Measurements from ENCODE around the gene HIGD1A.
A peak's percentile ranks its signal among the peaks of the same experiment; 100 is the strongest.

Gene HIGD1A

GRCh38 chr3:42751609-42752008 is 52.7 kb downstream of the HIGD1A start:
- DNase-seq = no peak

- no peak for DNase-seq
Observed at GRCh38 chr3:42750834-42751233, 53.5 kb downstream of the HIGD1A start.

DNA sequence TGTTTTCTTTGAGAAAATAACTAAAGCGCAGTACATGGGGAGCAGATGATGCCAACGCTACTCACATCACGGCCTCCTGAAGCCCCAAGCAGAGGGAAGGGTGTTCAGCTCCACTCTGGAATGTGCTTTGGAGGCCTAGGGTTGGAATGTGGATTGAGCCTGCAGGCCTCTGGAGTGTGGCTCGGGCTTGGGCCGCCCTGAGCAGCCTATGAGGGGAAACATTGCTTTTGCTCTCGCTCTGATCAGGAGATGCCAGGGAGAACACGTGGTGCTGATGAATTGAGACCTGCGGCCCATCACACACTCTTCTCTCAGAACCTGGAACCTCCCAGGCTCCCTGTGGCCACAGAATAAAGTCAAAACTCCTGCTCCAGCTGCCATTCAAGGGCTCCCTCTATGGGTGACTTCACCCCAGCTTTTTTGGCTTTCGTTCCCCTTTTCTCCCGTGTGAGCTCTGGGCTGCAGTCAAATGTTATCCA is 54.5 kb downstream of the HIGD1A start:
- no peak for DNase-seq

DNA sequence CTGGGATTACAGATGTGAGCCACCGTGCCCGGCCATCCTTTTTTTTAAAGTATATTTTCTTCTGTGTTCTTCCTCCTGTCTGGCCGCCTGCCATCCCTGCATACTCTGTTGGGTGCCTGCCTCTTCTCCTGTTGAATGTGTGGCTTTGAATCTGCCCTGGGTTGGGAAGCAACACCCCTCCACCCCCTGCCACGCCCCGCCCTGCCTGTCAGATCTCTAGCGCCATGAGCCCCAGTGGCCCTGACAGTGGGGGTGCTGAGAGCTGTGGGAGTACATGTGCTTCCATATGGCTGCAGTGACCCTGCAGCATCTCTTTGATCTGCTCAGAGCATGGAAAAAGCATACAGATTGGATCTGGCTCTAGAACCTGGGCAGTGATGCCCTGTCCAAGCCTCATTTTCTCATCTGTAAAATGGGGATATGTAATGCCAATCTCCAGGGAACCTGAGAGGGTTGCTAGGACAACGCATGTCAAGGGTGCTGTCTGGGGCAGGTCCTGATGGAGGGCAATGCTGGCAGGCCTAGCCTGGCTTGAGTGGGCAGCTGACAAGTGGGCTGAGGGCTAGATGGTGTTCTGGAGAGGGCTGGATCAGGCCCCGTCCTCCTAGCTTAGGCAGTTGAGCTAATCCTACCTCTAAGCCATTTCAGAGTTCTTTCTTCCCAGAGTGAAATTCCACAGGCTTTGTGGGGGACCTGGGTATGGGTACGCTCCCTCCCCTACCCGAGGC is 55.1 kb downstream of the HIGD1A start:
- DNase-seq = no peak

DNA sequence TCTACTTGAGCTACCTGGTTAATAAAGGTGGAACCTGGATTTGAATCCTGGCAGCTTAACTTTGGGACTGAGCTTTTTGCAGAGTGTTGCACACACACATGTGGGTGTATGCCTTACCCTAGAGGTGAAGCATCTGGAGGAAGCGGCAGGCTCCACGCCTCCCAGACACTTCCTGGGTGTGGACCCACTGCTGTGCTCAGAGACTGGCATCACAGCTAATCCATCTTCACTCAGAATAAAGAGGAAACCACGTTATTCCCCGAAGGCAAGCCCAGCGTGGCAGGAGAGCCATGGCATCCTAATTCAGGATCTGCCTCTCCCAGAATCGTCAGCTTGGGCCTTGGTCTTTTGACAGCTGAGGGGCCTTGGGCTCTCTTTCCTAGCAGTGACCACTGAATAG is 56.7 kb downstream of the HIGD1A start:
- peak; percentile 36 for DNase-seq

DNA sequence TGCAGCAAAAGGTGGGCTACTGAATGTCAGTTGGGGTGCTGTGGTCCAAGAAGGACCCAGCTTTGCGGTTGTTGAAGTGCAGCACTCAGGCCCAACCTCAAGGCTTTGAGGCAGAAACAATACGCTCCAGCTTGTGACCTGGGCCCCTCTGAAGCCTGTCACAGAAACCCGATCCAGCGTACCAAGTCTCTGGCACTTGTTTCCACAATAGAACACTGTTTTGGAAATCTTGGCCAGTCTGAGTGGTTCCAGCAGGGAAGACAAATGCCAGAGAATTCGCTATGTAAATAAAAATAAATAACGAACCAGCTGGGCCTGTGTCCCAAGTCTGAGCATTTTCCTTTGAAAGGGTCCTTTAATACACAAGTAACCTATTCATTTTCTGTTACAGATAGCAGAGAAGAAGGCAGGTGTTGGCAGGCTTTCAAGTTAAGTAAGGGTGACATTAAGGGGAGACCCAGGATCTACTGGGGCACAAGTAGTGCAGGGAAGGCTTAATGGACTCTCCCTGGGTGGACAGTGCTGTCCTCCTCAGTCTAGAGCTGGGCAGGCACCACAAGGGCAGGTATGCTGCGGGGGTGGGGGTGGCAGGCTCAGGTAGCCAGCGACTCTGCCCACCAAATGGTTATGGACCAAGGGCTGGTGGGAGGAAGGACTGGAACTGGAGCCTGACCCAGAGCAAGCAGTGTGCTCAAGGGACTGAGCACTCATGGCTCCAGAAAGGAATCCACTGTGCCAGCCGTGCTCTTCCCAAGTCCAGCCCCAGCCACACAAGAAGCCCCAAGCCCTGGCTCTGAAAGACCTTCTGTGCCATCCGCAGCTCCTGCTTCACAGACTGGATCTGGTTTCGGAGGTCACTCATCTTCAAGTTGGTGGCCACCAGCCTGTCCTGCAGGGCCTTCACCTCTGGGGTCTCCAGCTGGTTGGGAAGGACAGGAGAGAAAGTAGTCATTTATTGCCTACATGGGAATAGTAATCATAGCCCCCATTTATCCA is 57.5 kb downstream of the HIGD1A start:
- DNase-seq = no peak

- DNase-seq = no peak
Observed at GRCh38 chr3:42745776-42746454, 58.4 kb downstream of the HIGD1A start.

GRCh38 chr3:42745291-42745745 is 59.0 kb downstream of the HIGD1A start:
- no peak for DNase-seq

GRCh38 chr3:42743204-42743995 is 60.9 kb downstream of the HIGD1A start:
- DNase-seq = no peak

GRCh38 chr3:42742688-42743087 is 61.6 kb downstream of the HIGD1A start:
- no peak for DNase-seq

DNA sequence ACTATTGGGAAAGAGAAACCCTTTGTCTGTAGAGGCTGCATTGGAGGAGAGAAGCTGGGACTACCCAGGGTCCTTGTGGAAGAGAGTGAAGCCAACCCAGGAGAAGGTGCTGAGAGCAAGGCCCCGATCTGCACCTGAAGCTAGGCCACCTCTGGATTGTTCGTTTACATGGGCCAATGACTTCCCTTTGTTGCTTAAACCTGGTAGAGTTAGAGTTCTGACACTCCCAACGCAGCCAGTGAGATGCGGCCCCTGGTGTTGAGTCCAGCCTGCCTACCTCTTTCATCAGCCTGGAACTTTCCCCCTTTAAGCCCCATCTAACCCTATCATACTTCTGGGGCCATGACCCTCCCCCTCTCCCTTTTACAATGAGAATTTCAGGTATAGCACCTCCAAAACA is 62.0 kb downstream of the HIGD1A start:
- DNase-seq = no peak

DNA sequence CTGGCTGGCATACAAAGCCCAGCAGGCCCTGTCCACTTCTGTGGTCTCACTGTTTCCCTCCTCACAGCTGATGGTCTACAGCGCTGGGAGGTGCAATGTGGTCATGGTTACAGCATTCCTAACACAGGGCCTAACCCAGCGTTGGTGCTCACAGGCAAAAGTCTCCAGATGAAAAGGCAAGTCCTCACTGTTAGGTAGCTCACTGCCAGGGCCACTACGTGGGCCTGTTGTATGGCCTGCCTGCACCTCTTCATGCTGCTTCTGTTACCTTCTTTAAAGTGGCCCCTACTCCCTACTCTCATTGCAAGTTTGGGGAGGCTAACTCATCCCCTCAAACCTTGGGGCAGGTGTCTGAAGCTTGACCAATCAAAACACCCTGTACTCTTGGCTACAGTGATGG is 62.5 kb downstream of the HIGD1A start:
- no peak for DNase-seq

- no peak for DNase-seq
Observed at GRCh38 chr3:42739401-42740158, 64.7 kb downstream of the HIGD1A start.

- DNase-seq = no peak
Observed at GRCh38 chr3:42736531-42736930, 67.8 kb downstream of the HIGD1A start.

DNA sequence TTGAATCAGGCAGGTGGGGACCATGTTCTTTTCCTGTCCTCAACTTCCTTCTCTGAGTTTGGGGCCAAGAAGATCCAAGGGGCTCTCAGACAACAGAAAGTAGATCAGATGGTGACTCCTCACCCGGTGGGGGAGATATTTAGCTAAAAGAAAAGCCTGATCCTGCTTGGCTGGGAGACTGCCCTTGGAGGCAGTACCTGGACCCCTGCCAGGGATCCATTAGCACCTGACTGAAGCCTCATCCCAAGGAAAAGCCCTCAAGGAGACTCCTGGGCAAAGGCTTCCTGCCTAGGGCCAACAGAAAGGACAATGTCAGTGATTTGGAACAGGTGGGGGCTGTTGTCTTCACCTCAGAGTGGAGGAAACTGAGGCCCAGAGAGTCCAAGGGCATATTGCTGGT is 68.2 kb downstream of the HIGD1A start:
- DNase-seq = no peak

DNA sequence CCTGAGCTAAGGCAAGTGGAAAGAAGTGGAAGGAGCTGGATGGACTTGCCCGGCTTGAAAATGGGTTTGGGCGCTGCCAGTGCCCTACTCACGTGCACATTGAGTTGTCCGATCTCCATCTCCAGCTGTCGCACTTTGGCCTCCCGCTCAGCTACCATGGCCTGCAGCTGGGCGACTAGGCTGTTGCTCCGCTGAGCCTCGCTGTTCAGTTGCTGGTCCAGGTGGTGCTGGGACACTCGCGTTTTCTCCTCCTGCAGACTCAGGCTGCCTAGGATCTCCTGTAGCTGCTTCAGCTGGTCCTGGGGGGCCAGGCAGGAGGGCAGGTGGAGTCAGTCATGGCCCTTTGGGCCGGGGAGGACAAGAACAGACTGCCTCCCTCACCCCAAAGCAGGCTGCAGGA is 68.7 kb downstream of the HIGD1A start:
- DNase-seq = no peak

- no peak for DNase-seq
Observed at GRCh38 chr3:42735019-42735418, 69.3 kb downstream of the HIGD1A start.

DNA sequence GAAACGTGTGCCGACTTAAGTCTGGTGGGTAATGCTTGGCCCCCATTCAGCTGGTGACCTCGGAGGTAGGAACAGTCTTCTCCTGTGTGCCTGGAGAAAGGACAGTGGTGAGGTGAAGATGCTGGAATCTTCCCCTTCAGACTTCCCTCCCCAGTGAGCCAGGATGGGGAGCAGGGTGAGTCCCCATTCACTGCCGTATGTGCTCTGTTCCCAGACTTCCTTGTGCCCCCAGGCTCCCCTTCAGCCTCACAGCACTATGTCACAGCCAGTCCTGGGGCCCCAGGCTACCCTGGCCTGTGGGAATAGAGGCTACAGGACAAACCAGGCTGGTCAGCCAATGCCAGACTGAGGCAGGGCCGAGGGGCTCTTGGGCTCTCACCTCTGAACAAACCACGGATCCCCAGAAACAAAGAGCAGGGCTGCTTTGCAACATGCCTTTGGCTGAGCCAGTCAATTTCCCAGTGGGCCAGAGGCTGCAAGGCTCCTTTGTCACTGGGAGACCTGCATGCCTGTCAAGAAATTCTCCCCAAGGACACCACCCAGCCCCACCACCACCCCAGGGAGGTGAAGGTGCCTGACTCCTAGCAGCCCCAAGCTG is 69.9 kb downstream of the HIGD1A start:
- no peak for DNase-seq

DNA sequence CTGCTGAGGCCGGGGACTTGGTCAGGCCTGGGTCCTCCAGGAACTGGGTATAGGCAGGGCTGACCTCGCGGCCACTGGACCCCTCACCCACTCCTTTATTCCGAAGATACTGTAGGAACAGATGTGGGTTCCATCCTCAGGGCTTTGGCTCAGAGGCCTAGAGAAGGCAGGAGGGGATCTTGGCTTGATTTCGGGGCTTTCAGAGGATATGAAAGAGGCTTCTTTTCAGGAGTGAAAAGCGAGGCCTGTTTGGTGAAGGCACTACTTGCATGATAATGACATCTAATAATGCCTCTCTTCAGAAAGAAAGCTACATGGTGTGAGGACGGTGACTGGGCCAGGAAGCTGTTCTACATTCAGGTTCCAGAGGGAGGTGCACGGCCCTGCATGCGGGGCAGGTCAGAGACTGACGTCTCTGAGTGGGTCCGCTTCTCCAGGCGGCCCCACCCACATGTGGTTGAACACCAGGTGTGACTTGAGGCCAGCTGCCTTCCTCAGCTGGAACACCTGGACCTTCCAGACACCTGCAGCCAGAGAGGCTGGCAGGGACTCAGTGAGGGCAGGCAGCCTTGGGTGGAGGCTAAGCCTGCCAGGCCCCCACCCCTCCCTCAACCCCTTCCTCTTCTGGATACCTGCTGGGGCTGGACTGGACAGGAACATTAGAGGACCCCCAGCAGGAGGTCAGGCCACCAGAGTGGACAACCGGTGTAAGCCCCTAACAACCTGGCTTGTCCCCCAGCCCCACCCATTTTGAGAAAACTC is 70.6 kb downstream of the HIGD1A start:
- DNase-seq = no peak
